CD4-positive, alpha-beta T cell treated with Interleukin-6 at 100 ng/mL for 8 hours (primary cell): ENCODE results near the gene SYNGR2.
"Not testable (repeated sequence)": the region's sequence is repeated elsewhere in the genome, so short reads cannot be mapped to it uniquely, and the experiment has no call there.

Source experiments
- DNase-seq: peaks from one replicate; pipeline ENCODE4 v3.0.0-alpha.2; 2020; ENCODE audit warnings: mixed read lengths, low spot score

Gene SYNGR2

DNA sequence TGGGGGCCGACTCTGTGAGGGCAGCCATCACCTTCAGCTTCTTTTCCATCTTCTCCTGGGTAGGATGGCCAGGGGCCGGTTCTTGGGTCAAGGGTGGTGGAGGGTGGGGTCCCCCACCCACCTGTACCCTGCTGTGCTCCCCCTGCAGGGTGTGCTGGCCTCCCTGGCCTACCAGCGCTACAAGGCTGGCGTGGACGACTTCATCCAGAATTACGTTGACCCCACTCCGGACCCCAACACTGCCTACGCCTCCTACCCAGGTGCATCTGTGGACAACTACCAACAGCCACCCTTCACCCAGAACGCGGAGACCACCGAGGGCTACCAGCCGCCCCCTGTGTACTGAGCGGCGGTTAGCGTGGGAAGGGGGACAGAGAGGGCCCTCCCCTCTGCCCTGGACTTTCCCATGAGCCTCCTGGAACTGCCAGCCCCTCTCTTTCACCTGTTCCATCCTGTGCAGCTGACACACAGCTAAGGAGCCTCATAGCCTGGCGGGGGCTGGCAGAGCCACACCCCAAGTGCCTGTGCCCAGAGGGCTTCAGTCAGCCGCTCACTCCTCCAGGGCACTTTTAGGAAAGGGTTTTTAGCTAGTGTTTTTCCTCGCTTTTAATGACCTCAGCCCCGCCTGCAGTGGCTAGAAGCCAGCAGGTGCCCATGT, 3.3 kb downstream of the SYNGR2 start:
- not testable (repeated sequence) for DNase-seq

DNA sequence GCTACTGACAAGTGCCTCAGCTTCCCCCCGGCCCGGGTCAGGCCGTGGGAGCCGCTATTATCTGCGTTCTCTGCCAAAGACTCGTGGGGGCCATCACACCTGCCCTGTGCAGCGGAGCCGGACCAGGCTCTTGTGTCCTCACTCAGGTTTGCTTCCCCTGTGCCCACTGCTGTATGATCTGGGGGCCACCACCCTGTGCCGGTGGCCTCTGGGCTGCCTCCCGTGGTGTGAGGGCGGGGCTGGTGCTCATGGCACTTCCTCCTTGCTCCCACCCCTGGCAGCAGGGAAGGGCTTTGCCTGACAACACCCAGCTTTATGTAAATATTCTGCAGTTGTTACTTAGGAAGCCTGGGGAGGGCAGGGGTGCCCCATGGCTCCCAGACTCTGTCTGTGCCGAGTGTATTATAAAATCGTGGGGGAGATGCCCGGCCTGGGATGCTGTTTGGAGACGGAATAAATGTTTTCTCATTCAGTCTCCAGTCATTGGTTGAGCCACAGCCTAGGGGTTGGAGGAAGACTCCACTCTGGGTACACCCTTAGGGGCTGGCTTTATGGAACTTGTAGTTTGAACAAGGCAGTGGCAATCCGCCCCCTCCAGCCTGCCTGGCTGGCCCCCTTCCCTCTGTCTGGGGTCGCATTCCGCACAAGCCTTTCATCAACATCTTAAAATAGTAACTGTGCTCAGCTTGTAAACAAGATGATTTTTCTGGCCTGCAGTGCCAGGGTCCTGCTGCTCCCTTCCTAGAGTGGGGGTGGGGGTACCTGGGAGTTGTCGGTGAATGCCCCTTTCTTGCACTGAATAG, 4.1 kb downstream of the SYNGR2 start:
- no peak for DNase-seq

DNA sequence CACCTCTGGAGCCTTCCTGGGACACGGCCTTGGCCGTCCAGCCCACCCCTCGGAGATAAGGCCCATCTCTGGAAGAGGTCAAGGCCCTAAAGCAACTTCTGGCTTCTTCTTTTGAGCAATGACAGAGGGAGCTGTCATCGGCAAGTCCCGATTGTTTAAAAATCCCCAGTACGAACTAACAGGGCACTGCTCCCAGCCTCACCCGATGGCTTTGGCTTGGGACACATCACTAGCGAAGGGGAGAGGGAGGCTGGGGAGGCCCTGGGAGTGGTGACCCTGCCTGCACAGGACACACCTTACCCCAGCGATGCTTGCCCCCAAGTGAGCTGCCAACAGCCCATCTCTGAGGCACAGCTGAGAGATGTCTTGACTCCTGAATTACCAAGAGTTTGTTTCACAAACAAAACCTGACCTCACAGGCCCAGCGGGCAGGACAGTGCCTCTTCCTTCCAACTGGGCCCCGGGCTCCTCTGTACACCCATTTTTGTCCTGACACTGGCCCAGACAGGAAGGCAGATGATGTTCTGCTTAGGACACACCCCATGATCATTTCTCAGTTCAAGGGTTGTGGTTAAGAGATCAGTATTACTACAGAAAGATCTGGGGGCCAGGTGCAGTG, 4.8 kb downstream of the SYNGR2 start:
- DNase-seq, result peak; percentile 35

DNA sequence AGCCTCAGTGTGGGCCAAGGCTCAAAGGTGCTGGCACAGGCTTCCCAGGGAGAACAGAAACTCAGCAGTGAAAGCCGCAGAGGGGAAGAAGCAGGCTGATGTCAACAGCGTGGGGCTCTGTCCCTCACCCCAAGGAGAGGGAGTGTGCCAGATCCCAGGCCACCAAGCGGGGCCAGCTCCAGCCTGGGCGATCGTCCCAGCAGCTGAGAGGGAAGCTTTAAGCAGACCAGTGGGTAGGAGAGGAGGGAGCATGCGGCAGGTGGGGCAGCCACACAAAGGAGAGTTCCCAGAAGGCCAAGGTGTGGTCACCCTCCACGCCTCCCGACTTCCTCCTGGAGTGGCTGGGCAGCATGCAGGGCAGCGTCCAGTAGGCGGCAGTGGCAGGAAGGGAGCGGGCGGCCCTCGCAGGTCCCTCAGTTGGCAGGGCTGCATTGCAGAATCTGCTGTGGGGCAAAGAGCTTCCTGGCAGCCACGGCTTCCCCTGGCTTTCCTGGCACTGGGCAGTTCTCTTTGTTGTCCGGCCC, 6.0 kb downstream of the SYNGR2 start:
- DNase-seq, result no peak

DNA sequence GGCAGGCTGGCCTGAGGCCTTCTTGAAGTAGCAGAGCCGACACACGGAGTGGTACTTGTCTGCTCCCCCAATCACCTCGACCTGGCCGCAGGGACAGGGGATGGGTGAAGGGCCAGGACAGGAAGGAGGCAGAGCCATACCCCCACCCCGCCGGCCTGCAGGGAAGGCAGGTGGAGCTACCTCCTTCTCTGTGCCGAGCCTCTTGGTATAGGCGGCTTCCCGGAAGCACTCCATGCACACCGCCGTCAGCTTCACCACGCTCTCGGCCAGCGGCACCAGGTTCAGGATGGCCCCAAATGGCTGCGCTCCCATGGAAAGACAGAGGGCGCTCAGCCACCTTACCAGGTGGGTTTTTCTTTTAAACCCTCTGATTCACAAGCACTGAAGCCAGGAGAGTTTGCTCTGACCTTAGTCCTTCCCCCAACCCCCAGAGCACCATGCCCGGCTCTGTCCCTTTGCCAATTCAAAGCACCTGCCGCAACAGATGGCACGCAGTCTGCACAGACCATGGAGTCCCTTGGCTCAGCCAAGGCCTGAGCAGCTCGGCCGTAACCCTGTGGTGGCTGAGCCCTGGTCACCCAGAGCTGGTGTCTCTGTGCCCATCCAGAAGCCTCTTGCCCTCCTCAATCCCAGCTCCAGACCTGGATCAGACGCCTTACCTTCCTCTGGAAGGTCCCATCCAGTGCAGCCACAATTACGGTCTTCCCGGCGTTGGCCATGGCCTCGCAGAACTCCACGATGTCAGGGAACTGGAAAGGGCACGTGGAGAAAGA, 6.7 kb downstream of the SYNGR2 start:
- DNase-seq, result no peak

DNA sequence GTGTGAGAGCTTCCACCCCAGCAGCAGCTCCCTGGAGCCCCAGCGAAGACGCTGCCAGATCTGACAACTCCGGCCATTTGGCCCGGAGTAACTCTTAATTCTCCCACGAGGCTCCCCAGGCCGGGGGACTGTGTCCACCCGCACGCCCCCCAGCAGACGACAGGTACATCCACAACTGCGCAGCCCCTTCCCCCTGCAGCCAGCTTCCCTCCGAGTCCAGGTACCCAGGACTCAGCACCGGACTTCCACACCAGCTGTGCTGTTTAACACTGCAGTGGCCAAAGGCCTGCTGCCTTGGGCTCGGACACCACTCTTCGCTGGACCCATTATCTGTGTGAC, 7.2 kb downstream of the SYNGR2 start:
- no peak for DNase-seq

DNA sequence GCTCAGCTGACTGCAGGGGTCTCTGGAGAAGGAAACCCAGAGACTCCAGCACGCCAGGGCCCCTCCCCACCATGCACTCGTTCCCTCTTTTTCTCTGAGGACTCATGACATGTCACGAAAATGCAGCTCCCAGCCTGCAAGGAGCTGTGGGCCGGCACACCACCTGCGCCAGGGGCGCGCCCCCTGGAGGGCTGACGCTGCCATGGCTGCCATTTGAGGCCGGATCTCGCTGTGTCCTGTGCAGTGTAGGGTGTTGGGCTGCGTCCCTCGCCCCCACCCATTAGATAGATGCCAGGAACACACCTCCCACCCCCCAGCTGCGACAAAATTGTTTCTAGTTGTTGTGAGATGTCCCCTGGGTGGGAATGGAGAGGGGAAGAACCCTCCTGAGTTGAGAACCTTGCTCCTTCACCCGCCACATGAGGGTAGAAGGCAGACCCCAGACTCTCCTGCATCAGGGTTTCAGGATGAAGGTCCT, 8.2 kb downstream of the SYNGR2 start:
- DNase-seq, result peak; percentile 74

DNA sequence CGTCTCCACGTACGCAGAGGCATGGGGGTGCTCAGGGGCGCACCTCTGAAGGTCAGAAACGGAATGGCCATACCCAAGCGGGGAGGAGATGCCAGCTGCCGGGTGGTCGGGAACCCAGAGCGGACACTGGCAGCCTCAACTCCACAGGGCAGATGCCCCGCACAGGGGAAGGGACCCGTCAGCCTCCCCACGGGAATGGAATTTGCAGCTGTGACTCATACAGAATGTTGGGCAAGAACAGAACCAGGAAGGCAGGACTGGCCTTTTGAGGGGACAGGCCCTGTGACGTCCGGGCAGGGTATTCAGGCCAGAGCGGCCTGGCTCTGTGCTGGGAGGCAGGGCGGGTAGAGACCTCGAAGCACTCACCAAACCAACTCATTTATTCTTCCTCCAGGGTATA, 11.0 kb downstream of the SYNGR2 start:
- DNase-seq, result no peak

DNA sequence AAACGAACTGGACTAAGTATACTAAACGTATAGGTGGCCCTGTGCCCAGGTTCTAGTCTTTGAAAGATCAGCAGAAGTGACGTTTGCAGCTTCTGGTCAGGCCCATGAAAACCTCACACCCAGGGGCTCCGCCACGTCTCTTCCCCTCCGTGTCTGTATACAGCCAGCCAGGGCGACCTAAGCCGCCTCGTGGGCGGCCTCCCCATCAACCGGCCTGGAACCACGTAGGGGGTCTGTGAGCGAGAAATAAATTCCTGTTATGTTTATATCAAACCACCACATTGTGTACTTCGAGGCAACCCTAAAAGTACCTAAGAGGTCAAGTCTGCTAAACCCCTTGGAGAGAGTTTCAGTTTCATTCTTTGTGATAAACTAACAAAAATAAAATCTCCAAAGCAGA, 11.7 kb downstream of the SYNGR2 start:
- DNase-seq, result no peak

DNA sequence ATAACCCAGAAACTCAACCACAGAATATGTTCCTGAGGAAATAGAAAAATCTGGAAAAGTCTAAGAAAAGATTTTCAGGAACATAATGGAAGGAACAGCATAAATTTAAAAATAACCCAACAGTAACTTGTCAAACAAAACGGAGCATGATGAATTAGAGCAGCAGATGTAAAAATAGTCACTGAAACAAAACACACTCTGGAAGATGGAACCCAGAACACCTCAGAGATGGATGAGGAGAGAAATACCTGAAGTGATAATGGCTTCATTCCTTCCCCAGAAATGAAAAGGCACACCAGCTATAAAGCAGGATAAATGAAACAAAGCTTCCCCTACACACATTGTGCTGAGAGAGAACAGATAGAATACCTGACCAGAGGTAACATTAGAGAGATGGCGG, 12.1 kb downstream of the SYNGR2 start:
- no peak for DNase-seq

DNA sequence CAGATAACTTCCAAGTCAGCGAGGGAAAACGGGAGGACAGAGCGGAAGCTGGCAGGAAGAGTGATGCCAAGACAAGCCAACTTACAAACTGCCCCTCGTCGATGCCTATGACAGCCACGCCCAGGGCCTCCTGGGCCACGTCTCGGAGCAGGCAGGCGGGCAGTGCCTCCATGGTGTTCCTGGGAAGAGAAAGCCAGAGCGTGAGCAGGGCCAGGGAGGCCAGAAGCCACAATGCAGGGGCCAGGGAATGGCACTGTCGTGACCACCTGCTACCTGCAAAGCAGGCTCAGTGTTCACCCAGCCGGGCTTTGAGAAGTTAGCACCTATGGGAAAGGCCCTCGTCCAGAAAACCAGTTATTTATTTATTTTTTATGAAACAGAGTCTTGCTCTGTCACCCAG, 14.1 kb downstream of the SYNGR2 start:
- no peak for DNase-seq

DNA sequence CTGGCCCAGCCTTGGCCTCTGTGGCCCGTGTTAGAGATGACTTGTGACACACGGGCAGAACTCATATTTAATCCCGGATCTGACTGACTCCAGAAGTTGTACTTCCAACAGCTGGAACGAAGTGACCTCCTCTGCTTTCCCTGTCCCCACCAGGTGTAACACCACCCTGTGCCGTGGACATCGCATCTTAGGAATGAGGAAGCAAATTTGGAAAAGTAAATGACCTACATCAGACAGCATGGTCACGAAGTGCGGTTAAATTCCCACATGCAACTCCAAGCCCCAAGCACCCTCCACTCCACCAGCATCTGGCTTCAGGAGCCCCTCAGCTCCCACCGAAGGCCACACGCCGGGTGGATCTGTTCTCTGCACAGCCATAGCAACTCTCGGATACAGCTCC, 15.5 kb downstream of the SYNGR2 start:
- no peak for DNase-seq

DNA sequence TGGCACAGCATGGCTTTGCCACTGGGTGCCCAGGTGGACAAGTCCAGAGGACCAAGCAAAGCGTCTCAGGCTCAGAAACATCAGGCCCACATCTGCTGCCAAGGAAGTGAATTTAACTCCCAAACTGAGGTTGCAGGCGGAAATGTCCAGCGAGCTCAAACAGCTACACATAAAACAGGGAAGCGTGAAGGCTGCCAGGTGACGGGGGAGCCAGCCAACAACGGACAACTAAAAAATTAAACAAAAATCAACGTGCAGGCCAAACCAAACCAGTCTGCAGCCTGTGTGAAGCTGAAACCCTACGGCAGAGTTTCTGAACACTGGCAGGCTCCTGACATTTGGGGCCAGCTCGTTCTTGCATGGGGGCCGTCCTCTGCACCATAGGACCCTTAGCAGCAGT, 16.0 kb downstream of the SYNGR2 start:
- DNase-seq, result no peak

DNA sequence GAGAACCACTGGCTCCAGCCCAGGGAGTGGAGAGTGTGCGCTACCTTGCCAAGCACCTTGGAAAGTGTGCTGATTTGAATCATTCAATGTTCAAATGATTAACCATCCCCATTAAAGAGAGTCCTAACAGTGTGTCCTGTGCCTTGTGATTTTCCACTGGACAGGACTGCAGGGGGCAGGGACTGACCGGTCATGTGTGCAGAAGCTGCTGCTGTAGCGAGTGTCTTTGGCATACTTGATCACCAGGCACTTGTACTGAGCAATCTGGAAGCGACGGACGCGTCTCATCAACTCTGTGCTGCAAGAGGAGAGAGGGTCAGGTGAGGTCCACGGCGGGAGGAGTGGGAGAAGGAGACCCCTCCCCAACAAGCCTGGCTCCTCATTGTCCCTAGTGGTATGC, 16.5 kb downstream of the SYNGR2 start:
- no peak for DNase-seq

DNA sequence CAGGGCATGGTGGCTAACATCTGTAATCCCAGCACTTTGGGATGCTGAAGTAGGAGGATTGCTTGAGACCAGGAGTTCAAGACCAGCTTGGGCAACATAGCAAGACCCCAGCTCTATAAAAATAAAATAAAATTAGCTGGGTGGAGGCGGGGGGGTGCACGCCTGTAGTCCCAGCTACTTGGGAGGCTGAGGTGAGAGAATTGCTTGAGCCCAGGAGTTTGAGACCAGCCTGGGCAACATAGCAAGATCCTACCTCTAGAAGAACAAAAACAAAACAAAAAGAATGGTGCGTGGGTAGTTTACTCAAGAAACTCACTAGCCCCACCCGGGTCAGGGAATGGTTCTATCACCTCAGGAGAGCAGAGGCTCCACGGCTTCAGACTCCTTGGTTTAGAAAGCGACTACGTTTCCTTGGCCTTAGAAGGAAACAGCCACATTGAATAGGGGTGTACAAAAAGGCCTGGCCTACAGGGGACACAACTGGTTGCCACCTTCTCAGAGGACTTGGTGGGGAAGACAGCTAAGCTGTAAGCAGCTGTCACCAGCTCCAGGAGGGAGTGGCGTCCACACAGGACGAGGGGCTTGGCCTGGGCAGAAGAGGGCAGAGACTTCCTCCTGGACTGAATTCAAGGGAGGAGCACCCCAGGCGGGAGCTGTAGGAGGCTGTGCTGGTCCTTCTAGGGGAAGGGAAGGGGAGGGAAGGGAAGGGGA, 17.8 kb downstream of the SYNGR2 start:
- DNase-seq, result no peak

DNA sequence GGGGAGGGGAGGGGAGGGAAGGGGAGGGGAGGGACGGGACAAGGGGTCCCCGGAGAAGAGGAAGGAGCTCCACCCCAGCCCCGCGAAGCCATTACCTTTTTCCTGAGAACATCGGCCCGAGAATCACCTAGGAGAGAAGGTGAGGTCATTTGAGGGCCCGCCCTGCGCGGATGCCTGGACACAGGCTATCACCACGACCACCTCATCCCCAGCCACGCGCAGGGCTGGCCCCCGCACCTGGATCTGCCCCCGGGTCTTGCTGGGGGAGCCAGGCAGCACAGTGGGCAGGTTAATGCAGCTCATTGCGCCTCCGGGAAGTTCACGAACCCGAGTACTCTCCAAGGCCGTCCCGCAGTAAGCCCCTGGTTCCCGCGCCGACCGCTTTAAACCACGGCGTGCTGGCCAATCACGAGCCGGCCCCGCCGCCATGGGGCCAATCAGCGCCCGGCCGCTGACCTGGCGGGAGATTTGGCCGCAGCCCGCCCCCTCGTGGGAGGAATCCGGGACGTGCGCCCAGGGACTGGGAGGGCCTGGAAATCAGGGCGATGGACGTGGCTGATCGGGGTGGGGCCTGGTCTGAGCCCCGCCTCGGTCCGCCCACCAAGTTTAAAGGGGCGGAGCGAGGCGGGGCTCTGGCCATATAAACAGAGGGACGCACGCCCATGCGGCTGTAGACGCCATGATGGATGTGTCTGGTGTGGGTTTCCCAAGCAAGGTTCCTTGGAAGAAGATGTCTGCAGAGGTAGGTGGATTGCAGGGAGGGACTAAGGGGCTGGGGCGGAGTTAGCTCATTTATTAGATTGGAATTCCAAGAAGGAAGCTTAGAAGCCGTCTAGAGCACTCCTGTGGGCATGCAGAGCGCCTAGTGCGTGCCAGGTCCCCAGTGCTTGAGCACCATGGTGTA, 18.6 kb downstream of the SYNGR2 start, which contains the start of the genes AFMID and TK1:
Gene AFMID, plus strand, starts transcription at position 671 of the 904 bp plus-strand sequence. Its CDS starts 9 bp downstream, at position 680.
Gene TK1, minus strand, starts transcription at position 361 of the 904 bp plus-strand sequence. Its CDS starts 58 bp downstream, at position 303.
- DNase-seq, result peak; percentile 79

DNA sequence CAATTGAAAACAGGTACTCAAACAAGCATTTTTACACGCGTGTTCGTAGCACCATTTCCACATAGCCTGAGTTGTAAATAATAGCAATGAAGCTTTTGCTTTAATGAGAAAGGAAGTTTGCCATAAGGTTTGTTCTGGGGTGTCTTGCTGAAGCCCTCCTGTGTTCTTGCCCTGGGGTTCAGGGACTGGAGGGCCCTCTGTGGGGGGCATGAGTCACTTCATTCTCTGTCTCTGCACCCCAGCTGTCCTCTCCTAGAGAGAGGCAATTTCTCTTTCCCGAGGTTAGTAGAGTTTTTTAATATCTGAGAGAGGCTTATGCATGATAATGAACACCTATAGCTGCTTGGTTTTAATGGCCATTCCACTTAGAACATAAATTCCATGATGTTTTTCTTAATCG, 28.3 kb downstream of the SYNGR2 start:
- DNase-seq, result no peak

DNA sequence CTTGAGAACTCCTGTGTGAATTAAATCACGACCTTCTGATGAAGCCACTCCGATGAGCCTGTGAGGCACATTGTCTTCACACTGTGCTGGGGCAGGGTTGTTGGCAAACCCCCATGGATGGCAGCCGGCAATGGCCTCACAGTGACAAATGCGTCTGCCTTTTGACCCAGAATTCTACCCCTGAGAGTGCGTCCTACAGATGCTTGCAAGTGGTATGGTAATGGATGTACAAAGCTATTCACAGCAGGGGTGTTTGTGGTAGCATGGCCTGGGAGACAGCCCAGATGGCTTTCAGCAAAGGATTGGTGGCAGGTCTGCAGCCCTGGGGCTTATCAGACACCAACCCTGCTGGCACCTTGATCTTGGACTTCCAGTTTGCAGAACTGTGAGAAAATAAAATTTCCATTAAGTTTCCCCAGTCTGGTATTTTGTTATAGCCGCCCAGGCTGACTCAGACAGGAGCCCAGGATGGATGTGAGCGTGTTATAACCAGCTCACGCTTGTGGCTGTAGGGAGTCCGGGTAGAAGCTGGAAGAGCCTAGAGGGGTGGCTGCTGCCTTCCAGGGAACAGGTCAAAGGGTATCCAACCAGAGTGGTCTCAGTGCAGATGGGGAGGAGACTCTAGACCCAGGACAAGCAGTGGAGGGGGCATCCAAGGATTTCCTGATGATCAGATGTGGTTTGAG, 28.9 kb downstream of the SYNGR2 start:
- no peak for DNase-seq

DNA sequence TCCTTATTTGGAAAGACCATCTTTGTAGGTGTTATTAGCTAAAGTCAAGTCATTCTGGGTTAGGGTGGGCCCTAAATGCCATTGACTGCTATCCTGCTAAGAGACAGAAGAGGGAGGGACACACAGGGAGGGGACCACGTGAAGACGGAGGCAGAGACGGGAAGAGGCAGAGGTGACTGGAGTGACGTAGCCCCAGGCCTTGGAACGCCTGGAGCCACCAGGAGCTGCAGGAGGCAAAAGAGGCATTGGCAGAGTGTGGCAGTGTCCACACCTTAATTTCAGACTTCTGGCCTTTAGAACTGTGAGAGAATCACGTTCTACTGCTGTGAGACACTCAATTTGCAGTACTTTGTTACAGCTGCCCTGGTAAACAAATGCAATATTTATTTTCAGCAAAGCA, 32.1 kb downstream of the SYNGR2 start:
- no peak for DNase-seq

DNA sequence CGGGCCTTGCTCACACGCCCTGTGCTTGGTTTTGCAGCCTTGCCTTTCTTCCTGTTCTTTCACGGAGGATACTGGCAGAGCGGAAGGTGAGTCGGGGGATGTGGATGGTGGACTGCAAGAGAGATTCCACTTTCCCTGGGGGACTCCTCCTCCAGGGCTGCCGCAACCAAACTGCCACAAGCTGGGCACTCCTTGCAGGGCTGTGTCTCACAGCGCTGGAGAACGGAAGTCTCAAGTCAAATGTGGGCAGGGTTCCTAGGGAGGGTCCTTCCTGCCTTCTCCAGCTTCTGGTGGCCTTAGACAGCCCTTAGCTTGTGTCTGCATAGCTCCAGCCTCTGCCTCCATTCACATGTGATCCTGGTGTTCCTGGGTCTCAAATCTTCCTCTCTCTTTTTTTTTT, 34.3 kb downstream of the SYNGR2 start:
- no peak for DNase-seq
